Panc1 (cell line): ENCODE results near the gene GULP1. TPM values are rescaled to one million over a fixed set of nuclear protein-coding genes. Genes with fewer than 3 reads are reported as not detected.

Source experiments
- ATAC-seq: fragments of 200-7000 bp; cut with Tn5 transposase; 2 replicates; pipeline ENCODE4 v1.9.1; 2020; ENCODE audit warnings: mild to moderate bottlenecking, moderate library complexity
- BruUV-seq: library from RNA; stranded (reverse); fragments of 400-500 nt; replicated peaks from 2 replicates; lab custom pipeline; 2021; lab: Mats Ljungman, UMichigan
- CTCF ChIA-PET: fragments of 300-600 bp; sonication (Branson Sonifier 250); formaldehyde crosslinking; loops from one replicate; lab custom pipeline; 2022; ENCODE audit warnings: antibody characterized with exemption; lab: Charles Lee
- POLR2A ChIA-PET: fragments of 300-600 bp; sonication (Branson Sonifier 250); formaldehyde crosslinking; loops from one replicate; lab custom pipeline; 2022; ENCODE audit warnings: antibody characterized with exemption; lab: Charles Lee
- DNase-seq: peaks from one replicate; pipeline ENCODE4 v3.0.0-alpha.2; 2010; ENCODE audit warnings: low read depth, low spot score
- H3K27ac ChIP-seq: 2 replicates; pipeline ENCODE4 v1.5.1; 2011; ENCODE audit warnings: mild to moderate bottlenecking, low read length, inconsistent platforms
- H3K27me3 ChIP-seq: fragments of 200-500 bp; sonication (Bioruptor generic); 2 replicates; pipeline ENCODE4 v1.6.0; 2014; ENCODE audit warnings: low read length, inconsistent platforms; ENCODE audit not compliant: control insufficient read depth, insufficient read depth
- H3K36me3 ChIP-seq: fragments of 200-500 bp; sonication (Bioruptor generic); 2 replicates; pipeline ENCODE4 v1.5.1; 2014; ENCODE audit warnings: inconsistent platforms, mild to moderate bottlenecking, low read length, moderate library complexity; ENCODE audit not compliant: control insufficient read depth, insufficient read depth
- H3K4me1 ChIP-seq: 2 replicates; pipeline ENCODE4 v1.5.1; 2011; ENCODE audit warnings: inconsistent platforms, mild to moderate bottlenecking, low read length, moderate library complexity; ENCODE audit not compliant: control insufficient read depth, insufficient read depth
- H3K4me3 ChIP-seq, 2 experiments: 2 replicates each; pipeline ENCODE4 v1.5.1; 2011 to 2012; ENCODE audit warnings: low read depth in 2 of 2, low read length in 2 of 2, mild to moderate bottlenecking in 2 of 2, inconsistent platforms in 1 of 2, moderate library complexity in 1 of 2
- H3K9me3 ChIP-seq: fragments of 200-500 bp; sonication (Bioruptor generic); 2 replicates; pipeline ENCODE4 v1.5.1; 2014; ENCODE audit warnings: low read depth, mild to moderate bottlenecking, inconsistent platforms, low read length, moderate library complexity; ENCODE audit not compliant: control insufficient read depth, insufficient read depth
- CTCF ChIP-seq: fragments of 450-650 bp; IDR thresholded peaks from 2 replicates; pipeline ENCODE4 v1.5.1; 2017; ENCODE audit warnings: mild to moderate bottlenecking
- POLR2AphosphoS5 ChIP-seq: IDR thresholded peaks from 2 replicates; pipeline ENCODE4 v1.6.1; 2012; ENCODE audit warnings: mild to moderate bottlenecking, low read depth, low read length, moderate library complexity
- REST ChIP-seq, 2 experiments: IDR thresholded peaks; 2 replicates each; pipeline ENCODE4 v1.6.1; 2011 to 2012; ENCODE audit warnings: low read depth in 2 of 2, control low read depth in 1 of 2, low read length in 1 of 2, mild to moderate bottlenecking in 1 of 2, moderate library complexity in 1 of 2; ENCODE audit not compliant: insufficient read depth in 1 of 2
- SIN3A ChIP-seq: IDR thresholded peaks from 2 replicates; pipeline ENCODE4 v1.6.1; 2012; ENCODE audit warnings: low read depth, mild to moderate bottlenecking, low read length, moderate library complexity, borderline replicate concordance; ENCODE audit not compliant: insufficient read depth
- TCF7L2 ChIP-seq: IDR thresholded peaks from 2 replicates; pipeline ENCODE4 v1.6.1; 2011; ENCODE audit warnings: mild to moderate bottlenecking, low read depth, low read length, inconsistent platforms
- in situ Hi-C: cut with HindIII; loops from 2 replicates; pipeline ENCODE4 v1.10.0; 2016; ENCODE audit warnings: low sequenced_read_pairs, low pct_unique_long_range_greater_than_20kb
- intact Hi-C: fragments of 100-400 bp; cut with micrococcal nuclease; formaldehyde crosslinking; loops from one replicate; pipeline ENCODE4 v1.10.0; 2022; ENCODE audit not compliant: unreplicated experiment
- total RNA-seq: library from RNA; stranded (reverse); gene quantifications from one replicate; pipeline ENCODE4 v1.2.1, GENCODE V29; 2021; ENCODE audit not compliant: unreplicated experiment

Gene GULP1
- total RNA-seq, 1 experiment from 2014 or later = 51.5 TPM

GRCh38 chr2:188610827-188611226 is 319.2 kb downstream of the GULP1 start:
- in situ Hi-C loops = no loop called here
- no peak overlapping the region for H3K27ac ChIP-seq
- TF ChIP-seq REST (IDR thresholded peaks at IDR 0.05; ENCODE audit: insufficient read depth in 1 of 2, low read depth in 2 of 2, low read length in 1 of 2) (no peak), SIN3A (no peak), TCF7L2 (no peak), POLR2AphosphoS5 (no peak), CTCF (no peak)
- H3K36me3 ChIP-seq = no peaks in the 10 kb centered on the region
- POLR2A ChIA-PET = no interaction called here
- CTCF ChIA-PET = no interaction called here
- no peaks in the 10 kb centered on the region for H3K4me1 ChIP-seq
- ATAC-seq (no peak), DNase-seq (no peak)
- no peaks in the 10 kb centered on the region for H3K9me3 ChIP-seq
- intact Hi-C loops = no loop called here
- no peaks in the 10 kb centered on the region for H3K27me3 ChIP-seq
- no peak overlapping the region for H3K4me3 ChIP-seq
- no TSS peak for BruUV-seq

- intact Hi-C loops (no loop called here), in situ Hi-C loops (no loop called here)
- DNase-seq (no peak), ATAC-seq (no peak)
- TF ChIP-seq TCF7L2 = no peak
- no peak for TF ChIP-seq POLR2AphosphoS5
- TF ChIP-seq SIN3A = no peak
- no peak for TF ChIP-seq CTCF
- no peak for TF ChIP-seq REST (IDR thresholded peaks at IDR 0.05; ENCODE audit: insufficient read depth in 1 of 2, low read depth in 2 of 2, low read length in 1 of 2)
- ChIA-PET POLR2A (no interaction called here), CTCF (no interaction called here)
- Histone ChIP-seq H3K27ac (no peak overlapping the region), H3K27me3 (no peaks in the 10 kb centered on the region), H3K4me3 (no peak overlapping the region), H3K4me1 (no peaks in the 10 kb centered on the region), H3K9me3 (no peaks in the 10 kb centered on the region), H3K36me3 (no peaks in the 10 kb centered on the region)
- BruUV-seq = no TSS peak
Observed at GRCh38 chr2:188619146-188619545, 327.5 kb downstream of the GULP1 start.
